Natural killer cell (primary cell): ENCODE data around the gene ALDH8A1. TPM values are rescaled to one million over a fixed set of nuclear protein-coding genes. Genes with fewer than 3 reads are reported as not detected.
"Not testable (repeated sequence)": the region's sequence is repeated elsewhere in the genome, so short reads cannot be mapped to it uniquely, and the experiment has no call there.

ENCODE experiments used
- ATAC-seq, 3 donors: fragments of 150-1000 bp in 2 of 3; fragments of 200-7000 bp in 1 of 3; cut with Tn5 transposase; 1 replicate in 1 of 3; 2 replicates in 2 of 3; pipeline ENCODE4 v1.10.0; 2021; ENCODE audit warnings: mild to moderate bottlenecking in 2 of 3, moderate library complexity in 2 of 3
- DNase-seq, 2 donors: peaks; one replicate each; pipeline versions ENCODE4 v3.0.0 to v3.0.0-alpha.2; 2013 to 2021; ENCODE audit warnings: mixed read lengths in 1 of 2
- H3K27ac ChIP-seq: one replicate; pipeline ENCODE4 v1.5.1; 2013; ENCODE audit warnings: mild to moderate bottlenecking, low read length
- H3K27me3 ChIP-seq: one replicate; pipeline ENCODE4 v1.6.1; 2013; ENCODE audit warnings: low read length; ENCODE audit not compliant: control insufficient read depth, insufficient read depth
- H3K36me3 ChIP-seq: one replicate; pipeline ENCODE4 v1.6.1; 2013; ENCODE audit warnings: low read length; ENCODE audit not compliant: control insufficient read depth, insufficient read depth
- H3K4me1 ChIP-seq: one replicate; pipeline ENCODE4 v1.6.1; 2013; ENCODE audit warnings: low read length; ENCODE audit not compliant: control insufficient read depth, insufficient read depth
- H3K4me3 ChIP-seq: one replicate; pipeline ENCODE4 v1.5.1; 2013; ENCODE audit warnings: low read length
- H3K9me3 ChIP-seq: one replicate; pipeline ENCODE4 v1.6.1; 2013; ENCODE audit warnings: low read length; ENCODE audit not compliant: control insufficient read depth, insufficient read depth
- H3K27ac Mint-ChIP-seq, 2 donors: one replicate each; pipeline ENCODE4 v1.8.0; 2022; ENCODE audit warnings: mild to moderate bottlenecking in 2 of 2, mixed read lengths in 2 of 2, moderate library complexity in 1 of 2
- H3K27me3 Mint-ChIP-seq, 2 donors: one replicate each; pipeline ENCODE4 v1.8.0; 2022; ENCODE audit warnings: low read depth in 2 of 2, mixed read lengths in 2 of 2
- H3K36me3 Mint-ChIP-seq: one replicate; pipeline ENCODE4 v1.8.0; 2022; ENCODE audit warnings: mixed read lengths
- H3K4me1 Mint-ChIP-seq, 2 donors: one replicate each; pipeline ENCODE4 v1.8.0; 2022; ENCODE audit warnings: mixed read lengths in 2 of 2
- H3K4me3 Mint-ChIP-seq: one replicate; pipeline ENCODE4 v1.8.0; 2022; ENCODE audit warnings: mild to moderate bottlenecking, moderate library complexity, mixed read lengths
- H3K9me3 Mint-ChIP-seq, 2 donors: one replicate each; pipeline ENCODE4 v1.8.0; 2022; ENCODE audit warnings: mixed read lengths in 2 of 2
- CTCF ChIP-seq: fragments of 200-600 bp; IDR thresholded peaks from one replicate; pipeline ENCODE4 v1.8.0; 2022; ENCODE audit warnings: antibody characterized with exemption
- WGBS: methylation state at CpG from one replicate; pipeline ENCODE4 v1.1.7; 2013; ENCODE audit warnings: missing lambda C conversion rate; ENCODE audit not compliant: insufficient coverage; 5-methylcytosine and 5-hydroxymethylcytosine counted together
- intact Hi-C: fragments of 100-400 bp; cut with micrococcal nuclease; formaldehyde crosslinking; loops from one replicate; pipeline ENCODE4 v1.14.2; 2022
- total RNA-seq, 4 donors: library from RNA; stranded (reverse); fragments of 120-200 nt in 1 of 4; gene quantifications; one replicate each; pipeline versions ENCODE4 v1.2.3 to v1.2.4, GENCODE V29; 2013 to 2022

ALDH8A1 gene
- total RNA-seq, 3 donors from 2014 or later (not counting 1 experiment from before 2014, with no cell fraction given): 0.75 to 3.0 (median 1.8) TPM

DNA sequence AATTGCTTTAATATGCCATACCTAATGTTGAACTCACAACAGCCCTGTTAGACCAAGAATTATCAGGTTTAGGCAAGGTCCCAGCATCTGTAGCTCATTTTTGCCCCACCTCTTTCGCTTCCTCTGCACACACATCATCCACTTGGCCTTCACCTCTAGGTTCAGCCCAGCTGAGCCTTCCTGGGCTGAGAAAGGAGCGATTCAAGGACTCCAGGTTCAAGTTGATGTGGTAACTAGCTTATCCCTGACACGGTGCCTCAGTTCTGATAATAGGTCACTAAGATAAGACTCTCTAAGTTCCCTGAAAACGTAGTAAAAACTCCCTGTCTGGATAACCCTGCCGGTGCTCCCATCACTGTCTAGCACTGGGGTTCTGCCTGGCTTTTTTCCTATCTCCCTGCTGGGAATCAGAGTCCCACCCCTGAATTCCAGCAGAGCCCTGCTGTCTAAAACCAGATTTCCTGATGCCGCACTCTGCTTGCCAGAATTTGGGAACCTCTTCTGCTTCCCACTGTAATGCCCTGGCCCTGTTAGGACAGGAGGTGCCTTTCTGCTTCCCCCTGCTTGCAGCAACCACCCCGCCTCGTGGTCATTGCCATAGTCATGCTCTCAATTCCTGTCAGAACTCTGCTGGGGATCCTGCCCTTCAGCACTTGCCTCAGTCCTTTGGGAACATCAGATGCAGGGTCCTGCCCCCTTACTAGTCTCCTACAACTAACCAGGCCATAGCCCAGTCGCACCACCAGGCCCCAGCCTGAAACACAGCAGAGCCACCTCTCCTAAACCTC, 47.6 kb downstream of the ALDH8A1 start:
- Histone ChIP-seq H3K27ac (no peak overlapping the region), H3K9me3 (no peaks in the 10 kb centered on the region), H3K36me3 (no peaks in the 10 kb centered on the region), H3K4me3 (no peak overlapping the region), H3K4me1 (no peaks in the 10 kb centered on the region), H3K27me3 (no peaks in the 10 kb centered on the region)
- intact Hi-C loops: no loop called here
- H3K36me3 Mint-ChIP-seq: no peaks in the 10 kb centered on the region
- ATAC-seq: no peak
- H3K27ac Mint-ChIP-seq: no peak overlapping the region
- no peak overlapping the region for H3K4me3 Mint-ChIP-seq
- no peak for TF ChIP-seq CTCF
- WGBS: 88% methylated on average over 9 of the region's 9 CpGs
- no peaks in the 10 kb centered on the region for H3K4me1 Mint-ChIP-seq
- no peaks in the 10 kb centered on the region for H3K27me3 Mint-ChIP-seq
- no peak for DNase-seq
- no peaks in the 10 kb centered on the region for H3K9me3 Mint-ChIP-seq

DNA sequence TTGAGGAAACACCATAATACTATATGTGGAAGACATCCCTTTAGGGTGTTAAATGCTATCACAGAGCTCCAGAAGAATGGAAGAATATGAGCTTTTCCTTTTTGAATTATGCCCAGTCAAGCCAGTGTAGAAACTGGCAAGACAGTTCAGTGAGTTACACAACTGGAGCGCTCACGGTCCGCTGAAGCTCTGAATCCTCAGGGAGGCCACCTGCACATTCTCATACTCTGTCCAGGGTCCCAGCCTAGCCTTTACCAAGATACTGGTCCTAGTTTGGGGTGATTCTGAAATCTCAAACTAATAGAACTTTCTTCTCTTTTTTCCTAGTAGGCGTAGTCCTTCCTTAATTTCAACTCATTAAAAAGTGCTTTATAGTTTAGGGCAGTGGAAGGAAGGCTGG, 51.3 kb downstream of the ALDH8A1 start:
- H3K27me3 Mint-ChIP-seq: peaks cover 6 to 10% of the 10 kb centered on the region in 2 donors
- WGBS: 100% methylated on average over 3 of the region's 4 CpGs
- Histone ChIP-seq H3K27ac (no peak overlapping the region), H3K9me3 (no peaks in the 10 kb centered on the region), H3K4me3 (no peak overlapping the region), H3K36me3 (no peaks in the 10 kb centered on the region), H3K4me1 (no peaks in the 10 kb centered on the region), H3K27me3 (no peaks in the 10 kb centered on the region)
- DNase-seq: no peak
- ATAC-seq: no peak
- no peaks in the 10 kb centered on the region for H3K36me3 Mint-ChIP-seq
- no peaks in the 10 kb centered on the region for H3K4me1 Mint-ChIP-seq
- H3K4me3 Mint-ChIP-seq: no peak overlapping the region
- no peak overlapping the region for H3K27ac Mint-ChIP-seq
- H3K9me3 Mint-ChIP-seq: no peaks in the 10 kb centered on the region
- TF ChIP-seq CTCF: no peak
- intact Hi-C loops: no loop called here

GRCh38 chr6:134898166-134898565, 51.7 kb downstream of the ALDH8A1 start:
- ATAC-seq, H3K27ac ChIP-seq, DNase-seq, H3K4me3 Mint-ChIP-seq, H3K27me3 ChIP-seq, H3K9me3 Mint-ChIP-seq, intact Hi-C loops, H3K36me3 ChIP-seq, H3K9me3 ChIP-seq, H3K27ac Mint-ChIP-seq, H3K36me3 Mint-ChIP-seq, H3K4me3 ChIP-seq, H3K4me1 ChIP-seq, H3K4me1 Mint-ChIP-seq: not testable (repeated sequence)
- peaks cover 6 to 10% of the 10 kb centered on the region in 2 donors for H3K27me3 Mint-ChIP-seq
- 93% methylated on average over 4 of the region's 5 CpGs for WGBS

GRCh38 chr6:134896910-134897309, 53.0 kb downstream of the ALDH8A1 start:
- H3K4me1 Mint-ChIP-seq: no peaks in the 10 kb centered on the region
- H3K9me3 Mint-ChIP-seq: no peaks in the 10 kb centered on the region
- Histone ChIP-seq H3K9me3 (no peaks in the 10 kb centered on the region), H3K36me3 (no peaks in the 10 kb centered on the region), H3K27me3 (no peaks in the 10 kb centered on the region), H3K27ac (no peak overlapping the region), H3K4me3 (no peak overlapping the region), H3K4me1 (no peaks in the 10 kb centered on the region)
- H3K4me3 Mint-ChIP-seq: no peak overlapping the region
- TF ChIP-seq CTCF: no peak
- intact Hi-C loops: no loop called here
- no peak overlapping the region for H3K27ac Mint-ChIP-seq
- no peak for DNase-seq
- no peak for ATAC-seq
- H3K36me3 Mint-ChIP-seq: no peaks in the 10 kb centered on the region
- 98% methylated on average over 2 of the region's 2 CpGs for WGBS
- H3K27me3 Mint-ChIP-seq: peaks cover 10 to 16% of the 10 kb centered on the region in 2 donors
